ENCODE results near the gene TMEM178B. TPM values are rescaled to one million over a fixed set of nuclear protein-coding genes. Genes with fewer than 3 reads are reported as not detected.

TMEM178B gene
- total and polyA plus RNA-seq, 12 donors, result 1.2 to 54.6 (median 25.7) TPM

DNA sequence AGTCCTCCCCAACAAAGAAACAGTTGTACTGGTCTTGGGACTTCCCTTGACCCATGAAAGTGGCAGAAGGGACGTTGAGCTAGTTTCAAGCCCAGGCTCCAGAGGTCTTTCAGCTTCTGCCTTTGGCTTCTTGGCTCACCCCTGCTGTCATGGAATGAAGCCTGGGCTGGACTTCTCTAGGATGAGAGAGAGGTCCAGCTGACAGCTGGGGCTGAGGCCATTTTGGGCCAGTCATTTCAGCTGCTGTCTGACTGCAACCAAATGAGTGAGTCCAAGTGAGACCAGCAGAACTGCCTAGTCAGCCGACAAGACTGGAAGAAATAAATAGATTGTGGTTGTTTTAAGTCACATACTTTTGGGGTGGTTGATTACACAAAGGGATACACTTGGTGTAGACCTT lies 76.6 kb downstream of the TMEM178B start:
- ATAC-seq (peak in 5 of 8 donors; percentile 33 to 79 (median 51)), DNase-seq (peak in 1 of 2 donors; percentile 13)
- Histone ChIP-seq H3K9me3 (peaks cover 0 to 10% (median 0%) of the 10 kb centered on the region in 11 donors), H3K27ac (no peak overlapping the region), H3K4me3 (no peak overlapping the region), H3K4me1 (peaks cover 0 to 5% (median 0%) of the 10 kb centered on the region in 9 donors), H3K36me3 (no peaks in the 10 kb centered on the region), H3K27me3 (no peaks in the 10 kb centered on the region)
- 67 to 77% methylated on average over 2 of the region's 2 CpGs for WGBS, 2 donors
- TF ChIP-seq, protein P1, sequence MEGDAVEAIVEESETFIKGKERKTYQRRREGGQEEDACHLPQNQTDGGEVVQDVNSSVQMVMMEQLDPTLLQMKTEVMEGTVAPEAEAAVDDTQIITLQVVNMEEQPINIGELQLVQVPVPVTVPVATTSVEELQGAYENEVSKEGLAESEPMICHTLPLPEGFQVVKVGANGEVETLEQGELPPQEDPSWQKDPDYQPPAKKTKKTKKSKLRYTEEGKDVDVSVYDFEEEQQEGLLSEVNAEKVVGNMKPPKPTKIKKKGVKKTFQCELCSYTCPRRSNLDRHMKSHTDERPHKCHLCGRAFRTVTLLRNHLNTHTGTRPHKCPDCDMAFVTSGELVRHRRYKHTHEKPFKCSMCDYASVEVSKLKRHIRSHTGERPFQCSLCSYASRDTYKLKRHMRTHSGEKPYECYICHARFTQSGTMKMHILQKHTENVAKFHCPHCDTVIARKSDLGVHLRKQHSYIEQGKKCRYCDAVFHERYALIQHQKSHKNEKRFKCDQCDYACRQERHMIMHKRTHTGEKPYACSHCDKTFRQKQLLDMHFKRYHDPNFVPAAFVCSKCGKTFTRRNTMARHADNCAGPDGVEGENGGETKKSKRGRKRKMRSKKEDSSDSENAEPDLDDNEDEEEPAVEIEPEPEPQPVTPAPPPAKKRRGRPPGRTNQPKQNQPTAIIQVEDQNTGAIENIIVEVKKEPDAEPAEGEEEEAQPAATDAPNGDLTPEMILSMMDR (IDR thresholded peaks at IDR 0.05), result no peak
- intact Hi-C loops (cut with DNase I), result no loop called here

DNA sequence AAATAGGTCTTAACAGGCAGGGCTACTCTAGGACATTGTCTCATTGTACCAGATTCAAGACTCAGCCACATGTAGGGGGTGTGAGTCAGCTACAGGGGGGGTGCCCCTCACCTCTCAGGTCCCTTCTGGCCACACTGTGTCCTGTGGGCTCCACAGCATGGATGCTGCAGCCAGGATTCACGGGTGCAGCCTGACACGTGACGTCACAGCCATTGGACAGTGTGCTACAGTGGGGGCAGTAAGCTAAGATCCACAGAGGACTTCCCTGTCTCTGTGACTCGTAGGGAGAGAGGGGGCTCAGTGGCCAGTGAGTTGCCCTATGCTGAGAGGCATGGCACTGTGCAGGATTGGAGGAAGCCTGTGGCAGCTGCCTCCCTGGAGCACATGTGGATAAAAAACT lies 77.9 kb downstream of the TMEM178B start:
- Histone ChIP-seq H3K9me3 (peaks cover 0 to 10% (median 0%) of the 10 kb centered on the region in 11 donors), H3K4me1 (peaks cover 0 to 3% (median 0%) of the 10 kb centered on the region in 9 donors), H3K4me3 (no peak overlapping the region), H3K27me3 (no peaks in the 10 kb centered on the region), H3K27ac (no peak overlapping the region), H3K36me3 (no peaks in the 10 kb centered on the region)
- TF ChIP-seq, protein P1 (IDR thresholded peaks at IDR 0.05), result no peak
- ATAC-seq (no peak), DNase-seq (no peak)
- WGBS, 2 donors, result 74 to 79% methylated on average over 4 of the region's 4 CpGs
- intact Hi-C loops (cut with DNase I), result no loop called here

DNA sequence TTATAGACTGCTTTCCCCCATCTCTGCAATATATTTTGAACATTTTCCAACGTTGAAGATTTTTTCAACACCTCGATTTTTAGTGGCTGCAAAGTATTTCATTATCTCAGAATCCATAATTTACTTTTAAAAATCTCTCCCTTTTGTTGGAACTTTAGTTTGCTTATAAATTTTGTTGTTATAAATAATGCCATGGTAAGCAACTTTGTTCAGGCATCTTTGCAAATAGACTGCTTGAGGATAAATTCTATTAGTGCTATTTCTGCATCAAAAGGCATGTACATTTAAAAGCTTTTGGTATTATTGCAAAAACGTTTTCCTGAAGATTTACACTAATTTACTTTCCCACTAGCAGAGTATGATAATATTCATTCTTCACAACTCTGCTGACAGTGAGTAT lies 79.4 kb downstream of the TMEM178B start:
- Histone ChIP-seq H3K4me1 (peaks cover 0 to 3% (median 0%) of the 10 kb centered on the region in 9 donors), H3K36me3 (no peaks in the 10 kb centered on the region), H3K27me3 (no peaks in the 10 kb centered on the region), H3K27ac (no peak overlapping the region), H3K9me3 (peaks cover 0 to 1% (median 0%) of the 10 kb centered on the region in 11 donors), H3K4me3 (no peak overlapping the region)
- 40 to 43% methylated on average over 3 of the region's 3 CpGs for WGBS, 2 donors
- no peak for ATAC-seq
- TF ChIP-seq, protein P1 (IDR thresholded peaks at IDR 0.05), result no peak
- intact Hi-C loops (cut with DNase I), result no loop called here
- DNase-seq, result no peak

DNA sequence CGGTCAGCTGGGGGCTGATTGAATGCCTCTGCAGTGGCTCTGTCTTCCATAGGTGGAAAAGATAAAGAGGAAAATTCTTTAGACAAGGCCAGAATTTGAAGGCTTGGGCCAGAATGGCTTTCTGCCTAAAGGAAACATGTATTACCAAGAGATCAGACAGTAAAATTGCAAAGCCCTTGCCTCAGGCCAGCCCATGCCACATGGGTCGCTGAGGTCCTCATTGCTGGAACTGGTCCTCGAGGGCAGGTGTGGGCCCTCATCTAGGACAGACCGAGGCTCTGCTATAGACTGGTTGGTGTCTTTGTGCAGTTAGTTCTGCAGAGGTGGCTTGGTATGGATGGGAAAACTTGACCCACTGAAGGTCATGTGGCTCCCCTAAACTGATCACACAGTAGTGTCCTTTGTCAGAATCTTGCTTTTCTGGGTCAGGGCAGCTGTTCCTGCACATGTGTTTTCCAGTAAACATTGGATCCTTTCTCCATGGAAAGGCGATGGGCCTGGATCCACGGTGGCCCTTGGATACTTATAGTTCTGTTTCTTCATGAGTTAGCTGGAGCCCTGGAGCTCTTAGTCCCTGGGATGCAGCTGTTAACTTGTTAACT lies 80.4 kb downstream of the TMEM178B start:
- TF ChIP-seq, protein P1 (IDR thresholded peaks at IDR 0.05), result no peak
- no peaks in the 10 kb centered on the region for H3K9me3 ChIP-seq
- DNase-seq (no peak), ATAC-seq (no peak)
- no peak overlapping the region for H3K4me3 ChIP-seq
- intact Hi-C loops (cut with DNase I), result no loop called here
- 83 to 87% methylated on average over 6 of the region's 6 CpGs for WGBS, 2 donors
- no peak overlapping the region for H3K27ac ChIP-seq
- H3K36me3 ChIP-seq, result no peaks in the 10 kb centered on the region
- peaks cover 0 to 5% (median 0%) of the 10 kb centered on the region in 9 donors for H3K4me1 ChIP-seq
- no peaks in the 10 kb centered on the region for H3K27me3 ChIP-seq
